Suprapubic skin (tissue), 4 donors: Measurements from ENCODE around the gene STARD3NL.
"Not testable (repeated sequence)": the region's sequence is repeated elsewhere in the genome, so short reads cannot be mapped to it uniquely, and the experiment has no call there.

Experiments
- EP300 ChIP-seq: sonication (generic); formaldehyde crosslinking; IDR thresholded peaks from one replicate; pipeline ENCODE4 v1.6.1; 2017; ENCODE audit warnings: antibody characterized with exemption
- POLR2A ChIP-seq, 2 donors: fragments of 450-650 bp; IDR thresholded peaks; one replicate each; pipeline ENCODE4 v1.6.1; 2017; ENCODE audit warnings: antibody characterized with exemption in 2 of 2, mild to moderate bottlenecking in 2 of 2, moderate library complexity in 2 of 2
- POLR2AphosphoS5 ChIP-seq, 3 donors: sonication (generic); formaldehyde crosslinking; IDR thresholded peaks; one replicate each; pipeline ENCODE4 v1.6.1; 2017; ENCODE audit warnings: antibody characterized with exemption in 3 of 3
- TF ChIP-seq, protein P1 (sequence below), 2 donors: fragments of 200-600 bp in 1 of 2; fragments of 450-650 bp in 1 of 2; sonication (generic) in 1 of 2; IDR thresholded peaks; one replicate each; pipeline ENCODE4 v1.5.1; 2016 to 2019; ENCODE audit warnings: antibody characterized with exemption in 2 of 2, mild to moderate bottlenecking in 1 of 2, moderate library complexity in 1 of 2

DNA sequence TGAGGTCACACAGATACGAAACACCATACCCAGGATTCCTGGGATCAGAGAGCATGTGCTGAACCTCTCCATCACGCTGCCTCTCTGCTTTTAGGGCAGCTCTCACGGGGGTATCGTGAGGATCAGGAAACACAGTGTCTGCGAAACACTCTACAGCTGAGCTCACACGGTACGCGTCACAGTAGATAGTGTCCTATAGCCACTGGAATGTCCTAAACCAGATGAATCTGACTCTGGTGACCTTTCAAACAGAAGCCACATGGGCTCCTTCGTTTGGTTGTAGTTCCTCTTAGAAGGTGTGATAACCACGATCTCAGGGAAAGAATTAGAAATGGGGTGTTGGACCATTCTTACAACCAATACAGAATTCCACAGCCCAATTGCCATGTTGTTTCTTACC, 61.1 kb downstream of the STARD3NL start:
- TF ChIP-seq, protein P1, sequence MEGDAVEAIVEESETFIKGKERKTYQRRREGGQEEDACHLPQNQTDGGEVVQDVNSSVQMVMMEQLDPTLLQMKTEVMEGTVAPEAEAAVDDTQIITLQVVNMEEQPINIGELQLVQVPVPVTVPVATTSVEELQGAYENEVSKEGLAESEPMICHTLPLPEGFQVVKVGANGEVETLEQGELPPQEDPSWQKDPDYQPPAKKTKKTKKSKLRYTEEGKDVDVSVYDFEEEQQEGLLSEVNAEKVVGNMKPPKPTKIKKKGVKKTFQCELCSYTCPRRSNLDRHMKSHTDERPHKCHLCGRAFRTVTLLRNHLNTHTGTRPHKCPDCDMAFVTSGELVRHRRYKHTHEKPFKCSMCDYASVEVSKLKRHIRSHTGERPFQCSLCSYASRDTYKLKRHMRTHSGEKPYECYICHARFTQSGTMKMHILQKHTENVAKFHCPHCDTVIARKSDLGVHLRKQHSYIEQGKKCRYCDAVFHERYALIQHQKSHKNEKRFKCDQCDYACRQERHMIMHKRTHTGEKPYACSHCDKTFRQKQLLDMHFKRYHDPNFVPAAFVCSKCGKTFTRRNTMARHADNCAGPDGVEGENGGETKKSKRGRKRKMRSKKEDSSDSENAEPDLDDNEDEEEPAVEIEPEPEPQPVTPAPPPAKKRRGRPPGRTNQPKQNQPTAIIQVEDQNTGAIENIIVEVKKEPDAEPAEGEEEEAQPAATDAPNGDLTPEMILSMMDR (IDR thresholded peaks at IDR 0.05) = not testable (repeated sequence)
- TF ChIP-seq POLR2AphosphoS5 (IDR thresholded peaks at IDR 0.05); POLR2A (IDR thresholded peaks at IDR 0.05); EP300: not testable (repeated sequence)
